DND-41 (cell line): ENCODE results near the gene GPR15LG.
"Not testable (repeated sequence)": the region's sequence is repeated elsewhere in the genome, so short reads cannot be mapped to it uniquely, and the experiment has no call there.

Experiments
- CTCF ChIP-seq: IDR thresholded peaks from 2 replicates; pipeline ENCODE4 v1.5.1; 2012; ENCODE audit warnings: borderline replicate concordance, low read length, moderate library complexity, mild to moderate bottlenecking; ENCODE audit not compliant: poor library complexity, severe bottlenecking; ENCODE audit errors: extremely low read depth
- EZH2 ChIP-seq: IDR thresholded peaks from 3 replicates; pipeline ENCODE4 v1.6.1; 2012; ENCODE audit warnings: borderline replicate concordance, low read depth, mild to moderate bottlenecking, moderate library complexity, low read length, inconsistent platforms; ENCODE audit not compliant: severe bottlenecking

GRCh38 chr10:84171700-84172466, 1.7 kb upstream of the GPR15LG start:
- TF ChIP-seq CTCF, EZH2: not testable (repeated sequence)
